SK-N-SH (cell line): Measurements from ENCODE around the gene JMJD7.

ENCODE experiments used
- EP300 ChIP-seq, 2 experiments: IDR thresholded peaks; 2 replicates each; pipeline versions ENCODE4 v1.4.0 to v1.6.1; 2012; ENCODE audit warnings: borderline replicate concordance in 1 of 2, low read depth in 1 of 2, low read length in 1 of 2
- EZH2phosphoT487 ChIP-seq: fragments of 200-600 bp; sonication (generic); IDR thresholded peaks from 2 replicates; pipeline ENCODE4 v1.6.1; 2017; ENCODE audit warnings: low read depth, mixed run types, mild to moderate bottlenecking, antibody characterized with exemption, moderate library complexity, borderline replicate concordance
- FOXM1 ChIP-seq: IDR thresholded peaks from 2 replicates; pipeline ENCODE4 v1.4.0; 2012; ENCODE audit warnings: low read depth, mild to moderate bottlenecking
- GABPA ChIP-seq: IDR thresholded peaks from 2 replicates; pipeline ENCODE4 v1.4.0; 2012; ENCODE audit warnings: low read depth, mild to moderate bottlenecking
- JUND ChIP-seq: IDR thresholded peaks from 2 replicates; pipeline ENCODE4 v1.4.0; 2012
- NRF1 ChIP-seq: IDR thresholded peaks from 2 replicates; pipeline ENCODE4 v1.6.1; 2012; ENCODE audit warnings: low read depth, mild to moderate bottlenecking, low read length
- POLR2AphosphoS5 ChIP-seq: IDR thresholded peaks from 2 replicates; pipeline ENCODE4 v1.6.1; 2012; ENCODE audit warnings: low read depth, low read length
- REST ChIP-seq: IDR thresholded peaks from 2 replicates; pipeline ENCODE4 v1.6.1; 2012; ENCODE audit warnings: mild to moderate bottlenecking, low read depth, low read length, moderate library complexity
- RFX5 ChIP-seq: IDR thresholded peaks from 2 replicates; pipeline ENCODE4 v1.6.1; 2012; ENCODE audit warnings: mild to moderate bottlenecking, improper control_type of control experiment, low read length
- USF1 ChIP-seq: IDR thresholded peaks from 2 replicates; pipeline ENCODE4 v1.4.0; 2012; ENCODE audit warnings: low read depth, borderline replicate concordance
- YY1 ChIP-seq: IDR thresholded peaks from 2 replicates; pipeline ENCODE4 v1.4.0; 2012; ENCODE audit warnings: low read depth, mild to moderate bottlenecking
- TF ChIP-seq, protein P1 (sequence below): fragments of 200-600 bp; sonication (generic); IDR thresholded peaks from 2 replicates; pipeline ENCODE4 v1.6.1; 2017; ENCODE audit warnings: antibody characterized with exemption, mild to moderate bottlenecking, moderate library complexity
- TF ChIP-seq, protein P2 (sequence below): IDR thresholded peaks from 2 replicates; pipeline ENCODE4 v1.4.0; 2012; ENCODE audit warnings: low read depth

- TF ChIP-seq, protein P1, sequence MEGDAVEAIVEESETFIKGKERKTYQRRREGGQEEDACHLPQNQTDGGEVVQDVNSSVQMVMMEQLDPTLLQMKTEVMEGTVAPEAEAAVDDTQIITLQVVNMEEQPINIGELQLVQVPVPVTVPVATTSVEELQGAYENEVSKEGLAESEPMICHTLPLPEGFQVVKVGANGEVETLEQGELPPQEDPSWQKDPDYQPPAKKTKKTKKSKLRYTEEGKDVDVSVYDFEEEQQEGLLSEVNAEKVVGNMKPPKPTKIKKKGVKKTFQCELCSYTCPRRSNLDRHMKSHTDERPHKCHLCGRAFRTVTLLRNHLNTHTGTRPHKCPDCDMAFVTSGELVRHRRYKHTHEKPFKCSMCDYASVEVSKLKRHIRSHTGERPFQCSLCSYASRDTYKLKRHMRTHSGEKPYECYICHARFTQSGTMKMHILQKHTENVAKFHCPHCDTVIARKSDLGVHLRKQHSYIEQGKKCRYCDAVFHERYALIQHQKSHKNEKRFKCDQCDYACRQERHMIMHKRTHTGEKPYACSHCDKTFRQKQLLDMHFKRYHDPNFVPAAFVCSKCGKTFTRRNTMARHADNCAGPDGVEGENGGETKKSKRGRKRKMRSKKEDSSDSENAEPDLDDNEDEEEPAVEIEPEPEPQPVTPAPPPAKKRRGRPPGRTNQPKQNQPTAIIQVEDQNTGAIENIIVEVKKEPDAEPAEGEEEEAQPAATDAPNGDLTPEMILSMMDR, result no peak
- no peak for TF ChIP-seq POLR2AphosphoS5
- no peak for TF ChIP-seq REST
- TF ChIP-seq YY1, result no peak
- TF ChIP-seq NRF1, result no peak
- no peak for TF ChIP-seq EP300 (IDR thresholded peaks at IDR 0.05; ENCODE audit: borderline replicate concordance in 1 of 2, low read depth in 1 of 2, low read length in 1 of 2)
- no peak for TF ChIP-seq GABPA
- no peak for TF ChIP-seq JUND
- no peak for TF ChIP-seq EZH2phosphoT487
- TF ChIP-seq USF1, result no peak
- TF ChIP-seq, protein P2, sequence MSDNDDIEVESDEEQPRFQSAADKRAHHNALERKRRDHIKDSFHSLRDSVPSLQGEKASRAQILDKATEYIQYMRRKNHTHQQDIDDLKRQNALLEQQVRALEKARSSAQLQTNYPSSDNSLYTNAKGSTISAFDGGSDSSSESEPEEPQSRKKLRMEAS, result no peak
- TF ChIP-seq RFX5, result no peak
- TF ChIP-seq FOXM1, result no peak
Observed at GRCh38 chr15:41823502-41823901, 4.4 kb upstream of the JMJD7 start.
